Left ventricle myocardium inferior (tissue), 1 donor: ENCODE measurements around the gene ECHDC3. TPM values are rescaled to one million over a fixed set of nuclear protein-coding genes. Genes with fewer than 3 reads are reported as not detected.

Experiments
- DNase-seq: peaks from one replicate; pipeline ENCODE4 v3.0.0-alpha.2; 2020
- H3K27ac ChIP-seq: fragments of 200-600 bp; replicated peaks from 2 replicates; pipeline ENCODE4 v1.8.0; 2021
- H3K27me3 ChIP-seq: fragments of 200-600 bp; 2 replicates; pipeline ENCODE4 v1.8.0; 2021; ENCODE audit warnings: low read depth
- H3K36me3 ChIP-seq: fragments of 200-600 bp; 2 replicates; pipeline ENCODE4 v1.8.0; 2021
- H3K4me1 ChIP-seq: fragments of 200-600 bp; 2 replicates; pipeline ENCODE4 v1.8.0; 2021
- H3K4me3 ChIP-seq: fragments of 200-600 bp; 2 replicates; pipeline ENCODE4 v1.8.0; 2021; ENCODE audit warnings: mild to moderate bottlenecking, moderate library complexity
- H3K9me3 ChIP-seq: fragments of 200-600 bp; replicated peaks from 2 replicates; pipeline ENCODE4 v1.8.0; 2021
- CTCF ChIP-seq: fragments of 200-600 bp; IDR thresholded peaks from 2 replicates; pipeline ENCODE4 v1.8.0; 2021; ENCODE audit warnings: antibody characterized with exemption, mild to moderate bottlenecking, borderline replicate concordance
- intact Hi-C: fragments of 100-400 bp; cut with micrococcal nuclease; formaldehyde crosslinking; loops from one replicate; pipeline ENCODE4 v1.11.0; 2022
- total RNA-seq: library from RNA; stranded (reverse); fragmentation: NEBNext Ultra II Directional; extraction: Animal tissue kit (Norgen Biotek cat#: 25700); gene quantifications from one replicate; pipeline ENCODE4 v1.2.1, GENCODE V29; 2021
- donor health status: DM: no; HTN: yes; CAD: no; lungs with severe emphysema.

ECHDC3 gene
- total RNA-seq, 1 donor from 2014 or later, result 88.5 TPM

DNA sequence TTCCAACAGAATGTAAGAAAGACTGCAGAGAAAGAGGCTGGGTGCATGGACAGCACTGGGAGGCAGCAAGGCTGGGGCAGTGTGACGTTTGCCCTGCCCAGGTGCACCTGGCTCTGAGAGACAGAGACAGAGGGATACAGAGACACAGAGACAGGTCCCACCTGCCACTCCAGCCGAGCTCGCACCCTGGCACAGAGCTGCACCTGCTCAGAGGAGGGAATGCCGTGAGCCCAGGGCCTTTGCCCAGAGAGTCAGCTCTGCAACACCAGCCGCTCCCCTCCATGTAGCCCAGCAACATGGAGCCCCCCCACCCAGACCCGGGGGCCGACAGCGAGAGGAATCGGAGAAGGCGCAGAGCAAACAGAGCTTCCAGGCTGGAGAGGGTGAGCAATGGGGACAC lies 45.7 kb downstream of the ECHDC3 start:
- TF ChIP-seq CTCF, result no peak
- DNase-seq, result no peak
- peaks cover 48% of the 10 kb centered on the region for H3K27me3 ChIP-seq
- H3K4me3 ChIP-seq, result no peak overlapping the region
- H3K27ac ChIP-seq, result no peak overlapping the region
- H3K4me1 ChIP-seq, result no peaks in the 10 kb centered on the region
- intact Hi-C loops, result no loop called here
- H3K36me3 ChIP-seq, result no peaks in the 10 kb centered on the region
- no peaks in the 10 kb centered on the region for H3K9me3 ChIP-seq

- intact Hi-C loops, result no loop called here
- Histone ChIP-seq H3K4me1 (no peaks in the 10 kb centered on the region), H3K9me3 (no peaks in the 10 kb centered on the region), H3K36me3 (no peaks in the 10 kb centered on the region), H3K27ac (no peak overlapping the region), H3K4me3 (no peak overlapping the region), H3K27me3 (peaks cover 48% of the 10 kb centered on the region)
- TF ChIP-seq CTCF, result no peak
- no peak for DNase-seq
These were observed 47.1 kb downstream of the ECHDC3 start for GRCh38 chr10:11789306-11789705.

DNA sequence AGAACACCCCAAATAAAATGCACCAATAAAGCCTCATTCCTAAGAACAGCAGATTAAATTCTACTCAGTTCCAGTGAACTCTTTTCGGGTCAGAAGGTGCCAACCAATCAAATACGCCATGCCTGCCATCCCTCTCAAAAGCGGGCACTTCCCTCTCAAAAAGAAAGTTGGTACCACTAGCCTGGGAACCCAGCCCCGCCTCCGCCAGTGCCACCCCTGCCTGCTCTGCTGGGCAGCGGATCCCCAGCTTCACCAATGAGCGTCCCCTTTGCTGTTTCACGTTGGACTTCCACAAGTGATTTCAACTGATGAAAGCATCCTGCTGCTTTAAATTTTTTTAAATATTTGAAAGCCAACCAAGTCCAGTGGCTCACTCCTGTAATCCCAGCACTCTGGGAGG lies 47.8 kb downstream of the ECHDC3 start:
- H3K4me1 ChIP-seq, result no peaks in the 10 kb centered on the region
- H3K36me3 ChIP-seq, result no peaks in the 10 kb centered on the region
- intact Hi-C loops, result loop anchor here (5.0 kb wide), 1 partner anchor 197 kb away; no protein-coding TSS in a partner anchor
- no peak for TF ChIP-seq CTCF
- DNase-seq, result no peak
- H3K27me3 ChIP-seq, result peaks cover 48% of the 10 kb centered on the region
- no peak overlapping the region for H3K27ac ChIP-seq
- no peaks in the 10 kb centered on the region for H3K9me3 ChIP-seq
- H3K4me3 ChIP-seq, result no peak overlapping the region

DNA sequence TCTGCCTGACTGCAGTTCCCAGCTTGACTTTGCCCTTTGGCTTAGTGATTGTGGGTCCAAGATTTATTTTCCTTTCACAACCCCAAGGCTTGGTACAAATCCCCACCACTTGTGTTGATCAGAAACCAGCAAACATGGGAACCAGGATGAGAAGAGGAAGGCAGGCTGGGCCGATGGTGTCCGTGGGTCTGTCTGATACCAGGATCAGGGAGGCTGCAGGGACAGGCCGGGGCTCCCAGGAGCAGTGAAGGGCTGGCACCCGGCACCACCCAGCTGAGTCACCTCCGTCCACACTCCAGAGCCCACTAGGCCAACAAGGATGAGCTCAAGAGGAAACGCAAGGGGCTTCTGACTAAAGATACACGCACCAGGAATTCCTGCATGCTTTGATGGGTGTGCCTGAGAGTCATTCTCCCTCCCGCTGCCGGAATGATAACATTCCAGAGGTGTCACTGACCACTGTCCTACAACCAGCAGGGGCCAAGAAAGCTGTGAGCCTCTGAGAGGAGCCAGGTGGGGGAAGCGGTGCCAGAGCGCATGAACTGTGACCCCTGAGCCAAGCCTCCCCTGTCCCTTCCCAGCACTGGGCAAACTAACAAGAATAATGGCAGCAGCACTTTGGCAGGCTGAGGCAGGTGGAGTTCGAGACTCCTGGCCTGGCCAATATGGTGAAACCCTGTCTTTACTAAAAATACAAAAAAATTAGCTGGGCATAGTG lies 51.7 kb downstream of the ECHDC3 start:
- H3K36me3 ChIP-seq, result no peaks in the 10 kb centered on the region
- H3K4me1 ChIP-seq, result peaks cover 2% of the 10 kb centered on the region
- H3K4me3 ChIP-seq, result no peak overlapping the region
- no peak for DNase-seq
- intact Hi-C loops, result loop anchor here (5.0 kb wide), 1 partner anchor 193 kb away; no protein-coding TSS in a partner anchor
- peaks cover 21% of the 10 kb centered on the region for H3K27me3 ChIP-seq
- no peaks in the 10 kb centered on the region for H3K9me3 ChIP-seq
- TF ChIP-seq CTCF, result no peak
- no peak overlapping the region for H3K27ac ChIP-seq

DNA sequence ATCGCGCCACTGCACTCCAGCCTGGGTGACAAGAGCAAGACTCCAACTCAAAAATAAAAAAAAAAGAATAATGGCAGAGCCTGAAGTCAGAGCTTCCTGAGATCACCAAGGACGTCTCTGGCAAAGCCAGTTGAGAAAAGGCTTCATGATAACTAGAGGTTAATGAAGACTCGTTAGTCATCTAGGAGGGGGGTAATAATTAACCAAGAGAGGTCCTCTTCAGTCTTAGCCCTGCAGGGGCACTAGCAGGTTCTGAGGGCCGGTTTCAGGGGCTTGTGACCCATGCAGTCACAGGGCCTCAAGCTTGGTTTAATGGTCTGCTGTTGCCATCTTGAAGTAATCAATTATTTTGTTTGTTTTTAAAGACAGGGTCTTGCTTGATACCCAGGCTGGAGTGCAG lies 52.4 kb downstream of the ECHDC3 start:
- H3K27me3 ChIP-seq, result peaks cover 21% of the 10 kb centered on the region
- H3K4me1 ChIP-seq, result peaks cover 6% of the 10 kb centered on the region
- DNase-seq, result no peak
- no peak overlapping the region for H3K27ac ChIP-seq
- TF ChIP-seq CTCF, result no peak
- no peaks in the 10 kb centered on the region for H3K9me3 ChIP-seq
- intact Hi-C loops, result loop anchor here (5.0 kb wide), 1 partner anchor 193 kb away; no protein-coding TSS in a partner anchor
- H3K36me3 ChIP-seq, result no peaks in the 10 kb centered on the region
- H3K4me3 ChIP-seq, result no peak overlapping the region
